Hepatocyte (in vitro differentiated cells): ENCODE measurements around the gene SYAP1.

Experiments used
- EZH2 ChIP-seq: fragments of 200-600 bp; sonication (generic); IDR thresholded peaks from 2 replicates; pipeline ENCODE4 v1.6.1; 2016; ENCODE audit warnings: antibody characterized with exemption, mild to moderate bottlenecking, borderline replicate concordance
- EZH2phosphoT487 ChIP-seq: fragments of 200-600 bp; sonication (generic); IDR thresholded peaks from one replicate; pipeline ENCODE4 v1.6.1; 2018; ENCODE audit warnings: antibody characterized with exemption, mild to moderate bottlenecking, low read depth, moderate library complexity; ENCODE audit not compliant: unreplicated experiment, severe bottlenecking
- TF ChIP-seq, protein P1 (sequence below): fragments of 200-600 bp; sonication (generic); IDR thresholded peaks from 2 replicates; pipeline ENCODE4 v1.5.1; 2016; ENCODE audit warnings: antibody characterized with exemption, mild to moderate bottlenecking; ENCODE audit not compliant: poor library complexity

DNA sequence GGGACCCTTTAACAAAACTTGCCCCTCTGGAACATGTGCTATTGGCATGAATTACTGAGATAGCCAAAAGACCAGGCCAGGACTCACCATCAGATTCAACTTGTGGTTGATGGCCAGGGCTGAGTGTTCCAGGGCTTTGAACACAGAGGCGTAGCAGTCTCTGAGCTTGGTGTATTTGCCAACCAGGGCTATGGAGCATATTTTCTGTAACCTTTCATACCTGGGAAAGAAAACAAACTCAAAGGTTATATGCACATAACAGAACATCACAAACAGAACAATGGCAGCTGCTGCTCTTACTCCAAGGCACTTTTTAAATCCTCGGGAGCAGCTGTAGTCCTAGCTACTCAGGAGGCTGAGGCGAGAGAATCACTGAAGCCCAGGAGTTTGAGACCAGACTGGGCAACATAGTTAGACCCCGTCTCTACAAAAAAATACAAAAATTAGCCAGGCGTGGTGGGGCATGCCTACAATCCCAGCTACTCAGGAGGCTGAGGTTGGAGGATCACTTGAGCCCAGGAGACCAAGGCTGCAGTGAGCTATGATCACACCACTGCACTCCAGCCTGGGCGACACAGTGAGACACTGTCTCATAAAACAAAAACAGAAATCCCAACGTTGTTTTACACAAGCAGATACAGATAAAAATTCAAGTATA lies 36.3 kb upstream of the SYAP1 start:
- TF ChIP-seq, protein P1, sequence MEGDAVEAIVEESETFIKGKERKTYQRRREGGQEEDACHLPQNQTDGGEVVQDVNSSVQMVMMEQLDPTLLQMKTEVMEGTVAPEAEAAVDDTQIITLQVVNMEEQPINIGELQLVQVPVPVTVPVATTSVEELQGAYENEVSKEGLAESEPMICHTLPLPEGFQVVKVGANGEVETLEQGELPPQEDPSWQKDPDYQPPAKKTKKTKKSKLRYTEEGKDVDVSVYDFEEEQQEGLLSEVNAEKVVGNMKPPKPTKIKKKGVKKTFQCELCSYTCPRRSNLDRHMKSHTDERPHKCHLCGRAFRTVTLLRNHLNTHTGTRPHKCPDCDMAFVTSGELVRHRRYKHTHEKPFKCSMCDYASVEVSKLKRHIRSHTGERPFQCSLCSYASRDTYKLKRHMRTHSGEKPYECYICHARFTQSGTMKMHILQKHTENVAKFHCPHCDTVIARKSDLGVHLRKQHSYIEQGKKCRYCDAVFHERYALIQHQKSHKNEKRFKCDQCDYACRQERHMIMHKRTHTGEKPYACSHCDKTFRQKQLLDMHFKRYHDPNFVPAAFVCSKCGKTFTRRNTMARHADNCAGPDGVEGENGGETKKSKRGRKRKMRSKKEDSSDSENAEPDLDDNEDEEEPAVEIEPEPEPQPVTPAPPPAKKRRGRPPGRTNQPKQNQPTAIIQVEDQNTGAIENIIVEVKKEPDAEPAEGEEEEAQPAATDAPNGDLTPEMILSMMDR = no peak
- TF ChIP-seq EZH2 = no peak
- no peak for TF ChIP-seq EZH2phosphoT487
